GM12865 (cell line): ENCODE results near the gene LTN1.
"Not testable (repeated sequence)": the region's sequence is repeated elsewhere in the genome, so short reads cannot be mapped to it uniquely, and the experiment has no call there.

Experiments
- DNase-seq: peaks from one replicate; pipeline ENCODE4 v3.0.0; 2010; ENCODE audit warnings: low read depth
- H3K4me3 ChIP-seq: 2 replicates; pipeline ENCODE4 v1.5.1; 2011; ENCODE audit warnings: mild to moderate bottlenecking, low read depth, low read length, control low read depth
- TF ChIP-seq, protein P1 (sequence below): IDR thresholded peaks from 2 replicates; pipeline ENCODE4 v1.5.1; 2011; ENCODE audit warnings: low read length, control low read depth, low read depth, inconsistent platforms; ENCODE audit not compliant: insufficient read depth; ENCODE audit errors: missing control alignments

LTN1 gene

GRCh38 chr21:29024474-29025327, 32.0 kb upstream of the LTN1 start, which contains the start of gene USP16:
Gene USP16 (plus strand): TSS chr21:29024668. CDS start chr21:29027914, 3,246 bp downstream.
- DNase-seq: peak; percentile 99
- TF ChIP-seq, protein P1, sequence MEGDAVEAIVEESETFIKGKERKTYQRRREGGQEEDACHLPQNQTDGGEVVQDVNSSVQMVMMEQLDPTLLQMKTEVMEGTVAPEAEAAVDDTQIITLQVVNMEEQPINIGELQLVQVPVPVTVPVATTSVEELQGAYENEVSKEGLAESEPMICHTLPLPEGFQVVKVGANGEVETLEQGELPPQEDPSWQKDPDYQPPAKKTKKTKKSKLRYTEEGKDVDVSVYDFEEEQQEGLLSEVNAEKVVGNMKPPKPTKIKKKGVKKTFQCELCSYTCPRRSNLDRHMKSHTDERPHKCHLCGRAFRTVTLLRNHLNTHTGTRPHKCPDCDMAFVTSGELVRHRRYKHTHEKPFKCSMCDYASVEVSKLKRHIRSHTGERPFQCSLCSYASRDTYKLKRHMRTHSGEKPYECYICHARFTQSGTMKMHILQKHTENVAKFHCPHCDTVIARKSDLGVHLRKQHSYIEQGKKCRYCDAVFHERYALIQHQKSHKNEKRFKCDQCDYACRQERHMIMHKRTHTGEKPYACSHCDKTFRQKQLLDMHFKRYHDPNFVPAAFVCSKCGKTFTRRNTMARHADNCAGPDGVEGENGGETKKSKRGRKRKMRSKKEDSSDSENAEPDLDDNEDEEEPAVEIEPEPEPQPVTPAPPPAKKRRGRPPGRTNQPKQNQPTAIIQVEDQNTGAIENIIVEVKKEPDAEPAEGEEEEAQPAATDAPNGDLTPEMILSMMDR: no peak
- peak within 1 kb of the TSS; percentile 80 for H3K4me3 ChIP-seq

GRCh38 chr21:29022166-29022565, 29.5 kb upstream of the LTN1 start:
- no peak for DNase-seq
- TF ChIP-seq, protein P1: no peak
- no peak overlapping the region for H3K4me3 ChIP-seq

- no peak for DNase-seq
- TF ChIP-seq, protein P1: no peak
- H3K4me3 ChIP-seq: peak overlapping the region; percentile 90
Observed at GRCh38 chr21:29018540-29018939, 25.9 kb upstream of the LTN1 start.

DNA sequence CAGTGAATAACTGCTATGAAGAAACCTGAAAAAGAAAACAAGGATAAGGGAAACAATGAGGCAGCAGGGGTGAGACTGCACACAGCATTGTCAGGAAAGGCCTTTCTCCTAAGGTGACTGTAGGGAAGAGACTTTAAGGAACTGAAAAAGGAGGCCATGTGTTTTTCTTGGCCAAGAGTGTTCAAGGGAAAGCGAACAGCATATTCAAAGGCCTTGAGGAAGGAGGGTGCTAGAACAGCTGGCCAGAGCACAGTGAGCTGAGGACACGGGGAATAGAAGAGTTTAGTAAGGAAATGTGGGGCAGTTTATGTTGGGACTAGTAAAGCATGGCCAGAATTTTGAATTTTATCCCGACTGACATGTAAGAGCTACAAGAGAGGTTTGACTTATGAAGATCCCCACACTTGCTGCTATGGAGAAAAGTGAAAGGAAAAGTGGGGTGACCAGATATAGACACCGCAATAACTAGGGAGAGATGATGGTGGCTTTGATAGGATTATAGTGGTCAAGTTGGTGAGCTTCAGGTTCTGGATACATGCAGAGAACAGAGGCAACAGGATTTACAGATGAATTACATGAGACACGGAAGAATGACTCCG, 25.1 kb upstream of the LTN1 start:
- peak overlapping the region; percentile 90 for H3K4me3 ChIP-seq
- peak; percentile 30 for DNase-seq
- TF ChIP-seq, protein P1: no peak

DNA sequence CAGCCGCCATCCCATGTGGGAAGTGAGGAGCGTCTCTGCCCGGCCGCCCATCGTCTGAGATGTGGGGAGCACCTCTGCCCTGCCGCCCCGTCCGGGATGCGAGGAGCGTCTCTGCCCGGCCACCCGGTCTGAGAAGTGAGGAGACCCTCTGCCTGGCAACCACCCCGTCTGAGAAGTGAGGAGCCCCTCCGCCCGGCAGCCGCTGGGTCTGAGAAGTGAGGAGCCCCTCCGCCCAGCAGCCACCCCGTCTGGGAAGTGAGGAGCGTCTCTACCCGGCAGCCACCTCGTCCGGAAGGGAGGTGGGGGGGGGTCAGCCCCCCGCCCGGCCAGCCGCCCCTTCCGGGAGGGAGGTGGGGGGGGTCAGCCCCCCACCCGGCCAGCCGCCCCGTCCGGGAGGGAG, 18.6 kb upstream of the LTN1 start:
- DNase-seq: not testable (repeated sequence)

DNA sequence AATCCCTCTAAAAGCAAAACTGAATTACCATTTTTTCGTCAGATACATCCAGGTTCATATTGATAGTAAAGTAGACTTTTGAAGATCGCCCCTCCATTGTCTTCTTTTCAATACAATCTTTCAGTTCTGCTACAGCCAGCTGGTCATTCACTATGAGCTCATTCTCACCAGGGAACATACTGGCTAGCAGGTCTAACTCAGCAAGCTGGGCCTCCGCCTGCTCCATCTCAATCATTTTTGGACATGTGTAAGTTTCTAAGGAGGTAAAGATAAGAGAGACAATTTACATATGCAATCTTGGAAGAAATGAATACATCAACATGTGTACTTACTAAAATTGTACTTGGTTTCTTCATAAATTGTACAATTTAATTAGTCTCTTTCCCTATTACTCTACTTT, 15.7 kb upstream of the LTN1 start:
- no peak for DNase-seq
- TF ChIP-seq, protein P1: no peak
- no peak overlapping the region for H3K4me3 ChIP-seq

More for the DNA sequence above, 18.6 kb upstream of the LTN1 start:
- H3K4me3 ChIP-seq: not testable (repeated sequence)

GRCh38 chr21:29007810-29008209, 15.1 kb upstream of the LTN1 start:
- TF ChIP-seq, protein P1: no peak
- no peak for DNase-seq
- H3K4me3 ChIP-seq: no peak overlapping the region
